H1 (cell line): ENCODE data around the gene TBC1D9. TPM values are rescaled to one million over a fixed set of nuclear protein-coding genes. Genes with fewer than 3 reads are reported as not detected.

Source experiments
- CBX8 ChIP-seq: fragments of 300-800, 300-1000 bp; sonication (generic); IDR thresholded peaks from 2 replicates; pipeline ENCODE4 v1.7.1; 2016; ENCODE audit warnings: low read depth, low read length, borderline replicate concordance
- CHD7 ChIP-seq: fragments of 300-600 bp; sonication (generic); IDR thresholded peaks from 2 replicates; pipeline ENCODE4 v1.7.1; 2012; ENCODE audit warnings: low read length, moderate library complexity, mild to moderate bottlenecking, inconsistent platforms; ENCODE audit not compliant: insufficient replicate concordance
- HDAC2 ChIP-seq, 2 experiments: fragments of 300-600 bp in 1 of 2; sonication (generic) in 1 of 2; IDR thresholded peaks; 2 replicates each; pipeline ENCODE4 v1.6.1; 2011 to 2012; ENCODE audit warnings: low read depth in 2 of 2, low read length in 2 of 2, mild to moderate bottlenecking in 2 of 2, moderate library complexity in 2 of 2, borderline replicate concordance in 1 of 2, inconsistent platforms in 1 of 2
- KDM1A ChIP-seq: fragments of 200-600, 300-600 bp; sonication (generic); IDR thresholded peaks from 2 replicates; pipeline ENCODE4 v1.7.1; 2016; ENCODE audit warnings: mild to moderate bottlenecking, low read length, borderline replicate concordance
- polyA plus RNA-seq, 7 experiments: library from polyadenylated mRNA; depleted of rRNA in 3 of 7; stranded (reverse) in 5 of 7; unstranded in 2 of 7; fragments of >200 nt in 5 of 7; fragments of 200-250 nt in 2 of 7; gene quantifications; 1 replicate in 5 of 7; 2 replicates in 1 of 7; 4 replicates in 1 of 7; pipeline versions ENCODE4 v1.2.1 to v1.2.3, GENCODE V29; 2011 to 2013; ENCODE audit warnings: missing spikeins in 2 of 7, mixed read lengths in 2 of 7
- total RNA-seq: library from RNA; stranded (reverse); fragmentation: NEBNext Ultra II Directional; extraction: Animal tissue kit (Norgen Biotek cat#: 25700); gene quantifications from 2 replicates; pipeline ENCODE4 v1.2.1, GENCODE V29; 2021
- TF ChIP-seq, protein P1 (sequence below): IDR thresholded peaks from 2 replicates; pipeline ENCODE4 v1.6.1; 2011; ENCODE audit warnings: low read depth, mild to moderate bottlenecking, low read length; ENCODE audit not compliant: insufficient read depth
- TF ChIP-seq, protein P2 (sequence below): IDR thresholded peaks from 2 replicates; pipeline ENCODE4 v1.6.1; 2012; ENCODE audit warnings: low read length, inconsistent platforms

TBC1D9 gene
- total and polyA plus RNA-seq, 2 of the 8 experiments (the other 6 are each of a cell fraction or from before 2014, with no cell fraction given), result 0.94 to 1.0 TPM

GRCh38 chr4:140756319-140757231 lies at the start of gene TBC1D9 (continued):
- TF ChIP-seq CHD7 (no peak), HDAC2 (IDR thresholded peaks at IDR 0.05; ENCODE audit: borderline replicate concordance in 1 of 2, low read depth in 2 of 2, low read length in 2 of 2) (0 out of 4 replicates have a peak, but pooled peaks have one; percentile 10 to 64), KDM1A (peak; percentile 63; the same call in 1 of the 2 replicates), CBX8 (no peak)
- TF ChIP-seq, protein P1, sequence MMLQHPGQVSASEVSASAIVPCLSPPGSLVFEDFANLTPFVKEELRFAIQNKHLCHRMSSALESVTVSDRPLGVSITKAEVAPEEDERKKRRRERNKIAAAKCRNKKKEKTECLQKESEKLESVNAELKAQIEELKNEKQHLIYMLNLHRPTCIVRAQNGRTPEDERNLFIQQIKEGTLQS, result no peak
- TF ChIP-seq, protein P2, sequence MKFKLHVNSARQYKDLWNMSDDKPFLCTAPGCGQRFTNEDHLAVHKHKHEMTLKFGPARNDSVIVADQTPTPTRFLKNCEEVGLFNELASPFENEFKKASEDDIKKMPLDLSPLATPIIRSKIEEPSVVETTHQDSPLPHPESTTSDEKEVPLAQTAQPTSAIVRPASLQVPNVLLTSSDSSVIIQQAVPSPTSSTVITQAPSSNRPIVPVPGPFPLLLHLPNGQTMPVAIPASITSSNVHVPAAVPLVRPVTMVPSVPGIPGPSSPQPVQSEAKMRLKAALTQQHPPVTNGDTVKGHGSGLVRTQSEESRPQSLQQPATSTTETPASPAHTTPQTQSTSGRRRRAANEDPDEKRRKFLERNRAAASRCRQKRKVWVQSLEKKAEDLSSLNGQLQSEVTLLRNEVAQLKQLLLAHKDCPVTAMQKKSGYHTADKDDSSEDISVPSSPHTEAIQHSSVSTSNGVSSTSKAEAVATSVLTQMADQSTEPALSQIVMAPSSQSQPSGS, result peak; percentile 99
